GM12878 (cell line): ENCODE data around the gene CENPE. TPM values are rescaled to one million over a fixed set of nuclear protein-coding genes. Genes with fewer than 3 reads are reported as not detected.

Experiments
- ATAC-seq: fragments of 200-7000 bp; cut with Tn5 transposase; 3 replicates; pipeline ENCODE4 v1.9.1; 2020; ENCODE audit warnings: mild to moderate bottlenecking, moderate library complexity
- BruUV-seq: library from RNA; stranded (reverse); fragments of 400-500 nt; replicated peaks from 2 replicates; lab custom pipeline; 2021; lab: Mats Ljungman, UMichigan
- CTCF ChIA-PET: fragments of 300-600 bp; sonication (Branson Sonifier 250); formaldehyde crosslinking; extraction: SDS; loops from one replicate; lab custom pipeline; 2021; ENCODE audit warnings: inconsistent platforms; lab: Yijun Ruan, JAX
- POLR2A ChIA-PET: fragments of 350-600 bp; formaldehyde crosslinking; extraction: SDS; loops from one replicate; lab custom pipeline; 2021; ENCODE audit warnings: inconsistent platforms; lab: Charles Lee
- RAD21 ChIA-PET: fragments of 300-600 bp; sonication (Branson Sonifier 250); formaldehyde crosslinking; loops from one replicate; lab custom pipeline; 2023; ENCODE audit warnings: antibody characterized with exemption; ENCODE audit not compliant: unreplicated experiment; lab: Charles Lee
- SMC1A ChIA-PET: fragments of 300-600 bp; sonication (Branson Sonifier 250); formaldehyde crosslinking; loops from one replicate; lab custom pipeline; 2023; ENCODE audit not compliant: unreplicated experiment, uncharacterized antibody; lab: Charles Lee
- DNase-seq: peaks from one replicate; pipeline ENCODE4 v3.0.0-alpha.2; 2011; ENCODE audit warnings: low read depth, low spot score
- FAIRE-seq: peaks from 3 replicates; lab custom pipeline; 2011; peaks lifted over from hg19 to GRCh38; lab: Jason Lieb, UNC
- H2AFZ ChIP-seq: 2 replicates; pipeline ENCODE4 v1.6.0; 2011; ENCODE audit warnings: low read depth, low read length, control low read depth; ENCODE audit not compliant: control insufficient read depth
- H3K27ac ChIP-seq: 2 replicates; pipeline ENCODE4 v1.5.1; 2011; ENCODE audit warnings: control low read depth; ENCODE audit not compliant: control insufficient read depth, insufficient read depth
- H3K27me3 ChIP-seq, 2 experiments: replicated peaks in 1 of 2; 2 replicates each; pipeline versions ENCODE4 v1.6.0 to v1.6.1; 2011; ENCODE audit warnings: low read length in 1 of 2; ENCODE audit not compliant: control insufficient read depth in 2 of 2, insufficient read depth in 2 of 2
- H3K36me3 ChIP-seq, 2 experiments: 2 replicates each; pipeline ENCODE4 v1.5.1; 2011; ENCODE audit warnings: low read length in 1 of 2; ENCODE audit not compliant: control insufficient read depth in 2 of 2, insufficient read depth in 2 of 2
- H3K4me1 ChIP-seq: 2 replicates; pipeline ENCODE4 v1.6.1; 2011; ENCODE audit warnings: mild to moderate bottlenecking, low read length, moderate library complexity, mixed read lengths; ENCODE audit not compliant: control insufficient read depth, insufficient read depth
- H3K4me2 ChIP-seq: 2 replicates; pipeline ENCODE4 v1.6.0; 2011; ENCODE audit warnings: control low read depth; ENCODE audit not compliant: control insufficient read depth, insufficient read depth
- H3K4me3 ChIP-seq: fragments of 200-600 bp; sonication (generic); 2 replicates; pipeline ENCODE4 v1.5.1; 2016
- H3K79me2 ChIP-seq: 2 replicates; pipeline ENCODE4 v1.6.0; 2011; ENCODE audit warnings: low read length; ENCODE audit not compliant: control insufficient read depth, insufficient read depth
- H3K9ac ChIP-seq: 2 replicates; pipeline ENCODE4 v1.8.0; 2011; ENCODE audit warnings: low read length, control low read depth, mixed read lengths; ENCODE audit not compliant: control insufficient read depth, insufficient read depth
- H3K9me3 ChIP-seq: replicated peaks from 3 replicates; pipeline ENCODE4 v1.5.1; 2011; ENCODE audit warnings: mild to moderate bottlenecking, low read length; ENCODE audit not compliant: control insufficient read depth, insufficient read depth
- H4K20me1 ChIP-seq: 2 replicates; pipeline ENCODE4 v1.6.0; 2011; ENCODE audit not compliant: control insufficient read depth, insufficient read depth
- ASH2L ChIP-seq: fragments of 300-600, 200-600 bp; sonication (generic); IDR thresholded peaks from 2 replicates; pipeline ENCODE4 v1.6.1; 2017; ENCODE audit warnings: low read depth, mild to moderate bottlenecking, borderline replicate concordance
- BMI1 ChIP-seq: fragments of 450-650 bp; IDR thresholded peaks from 2 replicates; pipeline ENCODE4 v1.6.1; 2016; ENCODE audit warnings: mild to moderate bottlenecking, moderate library complexity, borderline replicate concordance
- CEBPB ChIP-seq, 2 experiments: fragments of 150-350 bp in 1 of 2; IDR thresholded peaks; 2 replicates each; pipeline ENCODE4 v1.6.1; 2012 to 2014; ENCODE audit warnings: low read depth in 2 of 2, low read length in 2 of 2, borderline replicate concordance in 1 of 2, inconsistent platforms in 1 of 2
- CREM ChIP-seq: IDR thresholded peaks from 2 replicates; pipeline ENCODE4 v1.6.1; 2014; ENCODE audit warnings: antibody characterized with exemption, low read depth
- HDAC6 ChIP-seq: fragments of 200-600 bp; sonication (generic); IDR thresholded peaks from one replicate; pipeline ENCODE4 v1.8.0; 2017; ENCODE audit warnings: antibody characterized with exemption; ENCODE audit not compliant: unreplicated experiment
- KAT2A ChIP-seq: conservative IDR thresholded peaks from 2 replicates; pipeline ENCODE4 v1.6.1; 2011; ENCODE audit warnings: low read depth, low read length; ENCODE audit not compliant: control insufficient read depth
- RBBP5 ChIP-seq: fragments of 200-600 bp; sonication (generic); conservative IDR thresholded peaks from 2 replicates; pipeline ENCODE4 v1.6.1; 2016
- WGBS: methylation state at CpG from one replicate; pipeline ENCODE4 v1.1.6; 2016; ENCODE audit warnings: low lambda C conversion rate; ENCODE audit not compliant: insufficient replicate concordance, insufficient coverage; ENCODE audit errors: missing lambda C conversion rate; 5-methylcytosine and 5-hydroxymethylcytosine counted together
- in situ Hi-C: fragments of 300-500 bp; cut with MboI; formaldehyde crosslinking; loops from 9 replicates; pipeline ENCODE4 v1.14.3; 2018; ENCODE audit warnings: mixed read lengths
- intact Hi-C: fragments of 100-400 bp; cut with micrococcal nuclease; formaldehyde crosslinking; loops from one replicate; pipeline ENCODE4 v1.14.2; 2022; ENCODE audit not compliant: unreplicated experiment
- polyA plus RNA-seq, 11 experiments: library from polyadenylated mRNA; depleted of rRNA in 4 of 11; unstranded in 6 of 11; stranded (reverse) in 5 of 11; fragments of >200 nt; fragmentation: Nextera tagmentation in 4 of 11; fragmentation: Illumina TruSeq in 1 of 11; extraction: Ambion mirVana in 4 of 11; extraction: Trizol in 1 of 11; gene quantifications; 1 replicate in 1 of 11; 2 replicates in 10 of 11; pipeline versions ENCODE4 v1.2.1 to v1.2.3, GENCODE V29; 2011 to 2016; ENCODE audit warnings: inconsistent platforms in 2 of 11, missing spikeins in 2 of 11, low read depth in 1 of 11
- total RNA-seq, 4 experiments: library from RNA; depleted of rRNA in 3 of 4; stranded (reverse); fragments of >200 nt in 3 of 4; fragmentation: Illumina TruSeq in 1 of 4; extraction: Trizol in 1 of 4; gene quantifications; 2 replicates each; pipeline versions ENCODE4 v1.2.1 to v1.2.3, GENCODE V29; 2013 to 2021
- TF ChIP-seq, protein P1 (sequence below): IDR thresholded peaks from 2 replicates; pipeline ENCODE4 v1.6.1; 2012; ENCODE audit warnings: improper control_type of control experiment, low read depth, low read length; ENCODE audit not compliant: insufficient replicate concordance

Gene CENPE
- total and polyA plus RNA-seq, 10 of the 15 experiments (the other 5 are each of a cell fraction or from before 2014, with no cell fraction given) = 10.2 to 53.6 (median 25.2) TPM

DNA sequence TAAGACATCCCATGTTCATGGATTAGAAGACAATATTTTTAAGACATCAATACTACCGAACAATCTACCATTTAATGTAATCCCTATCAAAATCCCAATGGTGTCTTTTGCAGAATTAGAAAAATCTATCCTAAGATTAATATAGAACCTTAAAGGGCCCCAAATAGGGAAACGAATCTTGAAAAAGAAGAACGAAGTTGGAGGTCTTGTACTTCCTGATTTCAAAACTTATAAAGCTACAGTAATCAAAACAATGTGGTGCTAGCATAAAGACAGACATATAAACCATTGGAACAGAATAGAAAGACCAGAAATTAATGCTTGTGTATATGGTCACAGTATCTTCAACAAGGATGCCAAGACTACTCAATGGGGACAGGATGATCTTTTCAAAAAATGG is 42.0 kb downstream of the CENPE start:
- WGBS = 52% methylated on average over 3 of the region's 3 CpGs
- FAIRE-seq = no peak
- POLR2A ChIA-PET = no interaction called here

More for the DNA sequence above, 42.0 kb downstream of the CENPE start:
- Histone ChIP-seq H3K27ac (no peak overlapping the region), H3K9me3 (no peaks in the 10 kb centered on the region; the same call in 2 of the 3 replicates), H3K9ac (no peak overlapping the region), H3K4me2 (no peak overlapping the region), H3K4me1 (no peaks in the 10 kb centered on the region)
- ChIA-PET RAD21 (no interaction called here), SMC1A (interaction anchor here (1.3 kb wide), 1 partner anchor 27 kb away, joined by 4 read pairs; no protein-coding TSS in a partner anchor)
- DNase-seq = no peak
- BruUV-seq = no TSS peak
- TF ChIP-seq HDAC6 (no peak), BMI1 (no peak), KAT2A (no peak), CREM (no peak), CEBPB (IDR thresholded peaks at IDR 0.05; ENCODE audit: borderline replicate concordance in 1 of 2, low read depth in 2 of 2, low read length in 2 of 2) (no peak), ASH2L (no peak), RBBP5 (no peak)
- TF ChIP-seq, protein P1, sequence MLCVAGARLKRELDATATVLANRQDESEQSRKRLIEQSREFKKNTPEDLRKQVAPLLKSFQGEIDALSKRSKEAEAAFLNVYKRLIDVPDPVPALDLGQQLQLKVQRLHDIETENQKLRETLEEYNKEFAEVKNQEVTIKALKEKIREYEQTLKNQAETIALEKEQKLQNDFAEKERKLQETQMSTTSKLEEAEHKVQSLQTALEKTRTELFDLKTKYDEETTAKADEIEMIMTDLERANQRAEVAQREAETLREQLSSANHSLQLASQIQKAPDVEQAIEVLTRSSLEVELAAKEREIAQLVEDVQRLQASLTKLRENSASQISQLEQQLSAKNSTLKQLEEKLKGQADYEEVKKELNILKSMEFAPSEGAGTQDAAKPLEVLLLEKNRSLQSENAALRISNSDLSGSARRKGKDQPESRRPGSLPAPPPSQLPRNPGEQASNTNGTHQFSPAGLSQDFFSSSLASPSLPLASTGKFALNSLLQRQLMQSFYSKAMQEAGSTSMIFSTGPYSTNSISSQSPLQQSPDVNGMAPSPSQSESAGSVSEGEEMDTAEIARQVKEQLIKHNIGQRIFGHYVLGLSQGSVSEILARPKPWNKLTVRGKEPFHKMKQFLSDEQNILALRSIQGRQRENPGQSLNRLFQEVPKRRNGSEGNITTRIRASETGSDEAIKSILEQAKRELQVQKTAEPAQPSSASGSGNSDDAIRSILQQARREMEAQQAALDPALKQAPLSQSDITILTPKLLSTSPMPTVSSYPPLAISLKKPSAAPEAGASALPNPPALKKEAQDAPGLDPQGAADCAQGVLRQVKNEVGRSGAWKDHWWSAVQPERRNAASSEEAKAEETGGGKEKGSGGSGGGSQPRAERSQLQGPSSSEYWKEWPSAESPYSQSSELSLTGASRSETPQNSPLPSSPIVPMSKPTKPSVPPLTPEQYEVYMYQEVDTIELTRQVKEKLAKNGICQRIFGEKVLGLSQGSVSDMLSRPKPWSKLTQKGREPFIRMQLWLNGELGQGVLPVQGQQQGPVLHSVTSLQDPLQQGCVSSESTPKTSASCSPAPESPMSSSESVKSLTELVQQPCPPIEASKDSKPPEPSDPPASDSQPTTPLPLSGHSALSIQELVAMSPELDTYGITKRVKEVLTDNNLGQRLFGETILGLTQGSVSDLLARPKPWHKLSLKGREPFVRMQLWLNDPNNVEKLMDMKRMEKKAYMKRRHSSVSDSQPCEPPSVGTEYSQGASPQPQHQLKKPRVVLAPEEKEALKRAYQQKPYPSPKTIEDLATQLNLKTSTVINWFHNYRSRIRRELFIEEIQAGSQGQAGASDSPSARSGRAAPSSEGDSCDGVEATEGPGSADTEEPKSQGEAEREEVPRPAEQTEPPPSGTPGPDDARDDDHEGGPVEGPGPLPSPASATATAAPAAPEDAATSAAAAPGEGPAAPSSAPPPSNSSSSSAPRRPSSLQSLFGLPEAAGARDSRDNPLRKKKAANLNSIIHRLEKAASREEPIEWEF = no peak
- TF ChIP-seq, all 136 proteins: peak for 0
- intact Hi-C loops = no loop called here
- ATAC-seq = no peak
- CTCF ChIA-PET = no interaction called here
- no peaks in the 10 kb centered on the region for H4K20me1 ChIP-seq
- no peak overlapping the region for H3K4me3 ChIP-seq
- H3K36me3 ChIP-seq = peaks cover 0 to 25% of the 10 kb centered on the region in 2 experiments; a peak in 3 of 4 replicates
- no peaks in the 10 kb centered on the region for H3K27me3 ChIP-seq
- in situ Hi-C loops = no loop called here
- H3K79me2 ChIP-seq = no peaks in the 10 kb centered on the region
- H2AFZ ChIP-seq = no peak overlapping the region
